ENCODE data around the gene TBL2.

TBL2 gene

GRCh38 chr7:73626814-73627213, 48.4 kb upstream of the TBL2 start (continued):
- TF ChIP-seq BCL11A (tag by site-specific recombination; IDR thresholded peaks at IDR 0.05; ENCODE audit: low read depth), result no peak
- TF ChIP-seq ZNF248 (tag by site-specific recombination; IDR thresholded peaks at IDR 0.05), result no peak

GRCh38 chr7:73625276-73625675, 46.9 kb upstream of the TBL2 start:
- CTCF ChIA-PET, result interaction anchor here (1.5 to 2.4 kb wide), 2 partner anchors 18 to 100 kb away, joined by 9 to 10 read pairs; no protein-coding TSS in a partner anchor
- H3K9me3 ChIP-seq (ENCODE audit: control insufficient read depth, insufficient read depth, low read depth, low read length), result no peaks in the 10 kb centered on the region
- no peak overlapping the region for H3K27ac ChIP-seq (ENCODE audit: extremely low read depth, low read depth, low read length)
- H3K4me1 ChIP-seq (ENCODE audit: control insufficient read depth, insufficient read depth, low read length), result no peaks in the 10 kb centered on the region
- no peak for TF ChIP-seq ZNF530 (tag by site-specific recombination; IDR thresholded peaks at IDR 0.05; ENCODE audit: low read depth)
- TF ChIP-seq ZFP69B (tag by site-specific recombination; IDR thresholded peaks at IDR 0.05), result no peak
- TF ChIP-seq GLI2 (tag by site-specific recombination; IDR thresholded peaks at IDR 0.05; ENCODE audit: borderline replicate concordance, low read depth), result no peak
- no peak for TF ChIP-seq ZSCAN4 (tag by site-specific recombination; IDR thresholded peaks at IDR 0.05)
- no peak for TF ChIP-seq ZNF24 (tag by site-specific recombination; IDR thresholded peaks at IDR 0.05)
- TF ChIP-seq ZNF202 (tag by site-specific recombination; IDR thresholded peaks at IDR 0.05; ENCODE audit: borderline replicate concordance), result no peak
- TF ChIP-seq ZBTB6 (tag by site-specific recombination; IDR thresholded peaks at IDR 0.05), result no peak
- no peak for TF ChIP-seq ZNF140 (tag by site-specific recombination; IDR thresholded peaks at IDR 0.05)
- no peak for TF ChIP-seq ZNF560 (tag by site-specific recombination; IDR thresholded peaks at IDR 0.05; ENCODE audit: borderline replicate concordance)
- no peak for TF ChIP-seq HOXD13 (CRISPR knock-in tag; IDR thresholded peaks at IDR 0.05; ENCODE audit: borderline replicate concordance)
- TF ChIP-seq ZNF398 (tag by site-specific recombination; IDR thresholded peaks at IDR 0.05), result no peak
- no peaks in the 10 kb centered on the region for H3K36me3 ChIP-seq (ENCODE audit: control insufficient read depth in 2 of 2, insufficient read depth in 1 of 2, low read length in 2 of 2)
- H3K4me3 ChIP-seq (ENCODE audit: low read depth, low read length), result no peak overlapping the region
- POLR2A ChIA-PET, result no interaction called here

GRCh38 chr7:73624669-73625001, 46.3 kb upstream of the TBL2 start:
- no peak overlapping the region for H3K4me3 ChIP-seq (ENCODE audit: low read depth, low read length)
- POLR2A ChIA-PET, result interaction anchor here (0.6 to 1.1 kb wide), 7 partner anchors 10 to 116 kb away, joined by 3 to 7 read pairs (median 3); partner anchors contain the start of genes ABHD11 and BAZ1B
- CTCF ChIA-PET, result interaction anchor here (0.6 to 2.4 kb wide), 3 partner anchors 18 to 110 kb away, joined by 3 to 10 read pairs (median 9); no protein-coding TSS in a partner anchor

More at GRCh38 chr7:73624669-73625001, 46.3 kb upstream of the TBL2 start:
- Histone ChIP-seq H3K36me3 (ENCODE audit: control insufficient read depth in 2 of 2, insufficient read depth in 1 of 2, low read length in 2 of 2) (no peaks in the 10 kb centered on the region), H3K27ac (ENCODE audit: extremely low read depth, low read depth, low read length) (no peak overlapping the region), H3K4me1 (ENCODE audit: control insufficient read depth, insufficient read depth, low read length) (no peaks in the 10 kb centered on the region), H3K9me3 (ENCODE audit: control insufficient read depth, insufficient read depth, low read depth, low read length) (no peaks in the 10 kb centered on the region)
- no peak for TF ChIP-seq ZFHX2 (tag by site-specific recombination; conservative IDR thresholded peaks at IDR 0.05)
- TF ChIP-seq SP3 (tag by site-specific recombination; IDR thresholded peaks at IDR 0.05), result 0 out of 2 replicates have a peak, but pooled peaks have one; percentile 3
- no peak for TF ChIP-seq REST (tag by site-specific recombination; IDR thresholded peaks at IDR 0.05)
- no peak for TF ChIP-seq BCL6B (tag by site-specific recombination; IDR thresholded peaks at IDR 0.05)
